SU-DHL-6 (cell line): ENCODE results near the gene C11orf65.

ENCODE experiments used
- H2AFZ ChIP-seq: fragments of 200-600 bp; sonication (generic); 2 replicates; pipeline ENCODE4 v1.6.1; 2014; ENCODE audit warnings: low read depth, mild to moderate bottlenecking, moderate library complexity, mixed read lengths, antibody characterized with exemption, low read length; ENCODE audit not compliant: severe bottlenecking
- H3F3A ChIP-seq: fragments of 200-600 bp; shearing (Covaris generic); 2 replicates; pipeline ENCODE4 v1.6.0; 2016; ENCODE audit warnings: antibody characterized with exemption, mild to moderate bottlenecking; ENCODE audit not compliant: insufficient read depth
- H3K27ac ChIP-seq: fragments of 200-600 bp; sonication (generic); 2 replicates; pipeline ENCODE4 v1.5.1; 2016; ENCODE audit warnings: low read depth, mild to moderate bottlenecking, low read length, moderate library complexity, mixed read lengths
- H3K27me3 ChIP-seq: fragments of 200-600 bp; sonication (generic), shearing (Covaris generic); 2 replicates; pipeline ENCODE4 v1.6.0; 2014; ENCODE audit warnings: mild to moderate bottlenecking, low read length
- H3K36me3 ChIP-seq: fragments of 200-600 bp; sonication (generic); 2 replicates; pipeline ENCODE4 v1.6.1; 2014; ENCODE audit warnings: mild to moderate bottlenecking, low read length, mixed read lengths
- H3K4me2 ChIP-seq: fragments of 300-600, 200-600 bp; shearing (Covaris generic), sonication (generic); 2 replicates; pipeline ENCODE4 v1.6.0; 2014; ENCODE audit warnings: low read length, low read depth, mild to moderate bottlenecking; ENCODE audit not compliant: poor library complexity, severe bottlenecking
- H3K4me3 ChIP-seq: fragments of 200-600 bp; sonication (generic); 2 replicates; pipeline ENCODE4 v1.5.1; 2014; ENCODE audit warnings: antibody characterized with exemption, low read length, mild to moderate bottlenecking, mixed read lengths; ENCODE audit not compliant: insufficient read depth, poor library complexity, severe bottlenecking
- H3K79me2 ChIP-seq: fragments of 200-600 bp; sonication (generic); 2 replicates; pipeline ENCODE4 v1.6.1; 2014; ENCODE audit warnings: mild to moderate bottlenecking, low read length, moderate library complexity; ENCODE audit not compliant: insufficient read depth
- H3K9ac ChIP-seq: fragments of 200-600 bp; sonication (generic); 2 replicates; pipeline ENCODE4 v1.7.0; 2014; ENCODE audit warnings: mild to moderate bottlenecking, low read length
- H3K9me2 ChIP-seq: fragments of 200-600 bp; sonication (generic); replicated peaks from 2 replicates; pipeline ENCODE4 v1.6.1; 2014; ENCODE audit warnings: low read length; ENCODE audit not compliant: insufficient read depth
- H3K9me3 ChIP-seq: fragments of 200-600 bp; sonication (generic); 2 replicates; pipeline ENCODE4 v1.6.1; 2014; ENCODE audit warnings: low read length, mixed read lengths; ENCODE audit not compliant: insufficient read depth
- H4K20me1 ChIP-seq: fragments of 200-600 bp; sonication (generic); 2 replicates; pipeline ENCODE4 v1.6.1; 2014; ENCODE audit warnings: low read depth, mild to moderate bottlenecking, antibody characterized with exemption, low read length, moderate library complexity, mixed read lengths
- EZH2phosphoT487 ChIP-seq: fragments of 200-600 bp; sonication (generic), shearing (Covaris generic); conservative IDR thresholded peaks from 2 replicates; pipeline ENCODE4 v1.6.1; 2018; ENCODE audit warnings: mild to moderate bottlenecking, antibody characterized with exemption, low read length, moderate library complexity, mixed read lengths
- TF ChIP-seq, protein P1 (sequence below): fragments of 200-600 bp; sonication (generic); IDR thresholded peaks from one replicate; pipeline ENCODE4 v1.5.1; 2017; ENCODE audit warnings: antibody characterized with exemption, mild to moderate bottlenecking, low read length, moderate library complexity; ENCODE audit not compliant: insufficient read depth, poor library complexity, severe bottlenecking

C11orf65 gene

GRCh38 chr11:108511851-108512474 is 44.6 kb upstream of the C11orf65 start:
- no peaks in the 10 kb centered on the region for H3F3A ChIP-seq
- no peaks in the 10 kb centered on the region for H4K20me1 ChIP-seq
- H3K27me3 ChIP-seq = no peaks in the 10 kb centered on the region
- TF ChIP-seq, protein P1, sequence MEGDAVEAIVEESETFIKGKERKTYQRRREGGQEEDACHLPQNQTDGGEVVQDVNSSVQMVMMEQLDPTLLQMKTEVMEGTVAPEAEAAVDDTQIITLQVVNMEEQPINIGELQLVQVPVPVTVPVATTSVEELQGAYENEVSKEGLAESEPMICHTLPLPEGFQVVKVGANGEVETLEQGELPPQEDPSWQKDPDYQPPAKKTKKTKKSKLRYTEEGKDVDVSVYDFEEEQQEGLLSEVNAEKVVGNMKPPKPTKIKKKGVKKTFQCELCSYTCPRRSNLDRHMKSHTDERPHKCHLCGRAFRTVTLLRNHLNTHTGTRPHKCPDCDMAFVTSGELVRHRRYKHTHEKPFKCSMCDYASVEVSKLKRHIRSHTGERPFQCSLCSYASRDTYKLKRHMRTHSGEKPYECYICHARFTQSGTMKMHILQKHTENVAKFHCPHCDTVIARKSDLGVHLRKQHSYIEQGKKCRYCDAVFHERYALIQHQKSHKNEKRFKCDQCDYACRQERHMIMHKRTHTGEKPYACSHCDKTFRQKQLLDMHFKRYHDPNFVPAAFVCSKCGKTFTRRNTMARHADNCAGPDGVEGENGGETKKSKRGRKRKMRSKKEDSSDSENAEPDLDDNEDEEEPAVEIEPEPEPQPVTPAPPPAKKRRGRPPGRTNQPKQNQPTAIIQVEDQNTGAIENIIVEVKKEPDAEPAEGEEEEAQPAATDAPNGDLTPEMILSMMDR = no peak
- no peak for TF ChIP-seq EZH2phosphoT487
- H3K36me3 ChIP-seq = no peaks in the 10 kb centered on the region
- H3K4me3 ChIP-seq = no peak overlapping the region
- H2AFZ ChIP-seq = no peak overlapping the region
- H3K9me3 ChIP-seq = no peaks in the 10 kb centered on the region
- H3K4me2 ChIP-seq = no peak overlapping the region
- no peaks in the 10 kb centered on the region for H3K79me2 ChIP-seq
- no peak overlapping the region for H3K27ac ChIP-seq
- H3K9ac ChIP-seq = no peak overlapping the region
- H3K9me2 ChIP-seq = no peaks in the 10 kb centered on the region

- H4K20me1 ChIP-seq = no peaks in the 10 kb centered on the region
- no peak for TF ChIP-seq EZH2phosphoT487
- TF ChIP-seq, protein P1 = no peak
- no peaks in the 10 kb centered on the region for H3K27me3 ChIP-seq
These were observed 41.6 kb upstream of the C11orf65 start for GRCh38 chr11:108508653-108509593.

DNA sequence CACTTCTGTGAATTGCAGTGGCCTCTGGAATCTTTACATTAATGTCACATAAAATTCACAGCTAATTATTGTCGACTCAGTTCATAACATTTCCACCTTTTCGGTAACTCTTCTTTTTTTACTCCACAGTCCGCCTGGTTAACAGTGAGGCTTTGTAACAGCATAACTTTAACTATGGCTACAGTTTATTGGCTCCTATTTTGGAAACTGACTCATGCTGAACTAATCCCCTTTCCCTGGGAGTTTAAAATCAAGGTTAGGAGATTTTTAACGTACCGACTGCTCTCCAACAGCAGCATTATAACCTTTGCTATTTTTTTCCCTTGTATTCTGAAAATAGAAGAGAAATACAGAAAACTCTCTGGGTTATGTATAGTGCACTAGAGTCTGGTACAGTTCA is 34.1 kb upstream of the C11orf65 start:
- no peak overlapping the region for H3K4me3 ChIP-seq
- H3K27me3 ChIP-seq = no peaks in the 10 kb centered on the region
- no peaks in the 10 kb centered on the region for H3K9me2 ChIP-seq
- H3K79me2 ChIP-seq = no peaks in the 10 kb centered on the region
- no peaks in the 10 kb centered on the region for H3K36me3 ChIP-seq
- no peak overlapping the region for H3K27ac ChIP-seq
- H2AFZ ChIP-seq = no peak overlapping the region
- H4K20me1 ChIP-seq = no peaks in the 10 kb centered on the region
- H3K9ac ChIP-seq = no peak overlapping the region
- H3K4me2 ChIP-seq = no peak overlapping the region
- no peaks in the 10 kb centered on the region for H3K9me3 ChIP-seq
- TF ChIP-seq, protein P1 = no peak
- TF ChIP-seq EZH2phosphoT487 = no peak
- no peaks in the 10 kb centered on the region for H3F3A ChIP-seq

More at GRCh38 chr11:108508653-108509593, 41.6 kb upstream of the C11orf65 start:
- H3K9ac ChIP-seq = no peak overlapping the region
- no peak overlapping the region for H3K4me3 ChIP-seq
- H3K9me2 ChIP-seq = no peaks in the 10 kb centered on the region
- no peaks in the 10 kb centered on the region for H3F3A ChIP-seq
- H3K27ac ChIP-seq = no peak overlapping the region
- no peaks in the 10 kb centered on the region for H3K36me3 ChIP-seq
- H2AFZ ChIP-seq = no peak overlapping the region
- no peaks in the 10 kb centered on the region for H3K9me3 ChIP-seq
- H3K79me2 ChIP-seq = no peaks in the 10 kb centered on the region
- no peak overlapping the region for H3K4me2 ChIP-seq
